RWPE1 (cell line): ENCODE data around the gene NET1.
A peak's percentile ranks its signal among the peaks of the same experiment; 100 is the strongest.

ENCODE experiments used
- CTCF ChIA-PET: fragments of 350-600 bp; sonication (Branson Sonifier 250); formaldehyde crosslinking; extraction: SDS; loops from one replicate; lab custom pipeline; 2021; lab: Yijun Ruan, JAX
- POLR2A ChIA-PET: fragments of 400-600 bp; formaldehyde crosslinking; extraction: SDS; loops from one replicate; lab custom pipeline; 2020; ENCODE audit warnings: antibody characterized with exemption; ENCODE audit not compliant: low non-redundant PET; lab: Yijun Ruan, JAX
- DNase-seq: peaks from one replicate; pipeline ENCODE4 v3.0.0; 2012; ENCODE audit warnings: low spot score
- H3K27ac ChIP-seq: fragments of 450-650 bp; 2 replicates; pipeline ENCODE4 v1.5.1; 2017
- CTCF ChIP-seq: fragments of 450-650 bp; conservative IDR thresholded peaks from 2 replicates; pipeline ENCODE4 v1.5.1; 2017; ENCODE audit warnings: low read depth, mild to moderate bottlenecking

The NET1 gene

GRCh38 chr10:5453749-5454489 lies 41.6 kb downstream of the NET1 start:
- TF ChIP-seq CTCF, result no peak
- CTCF ChIA-PET, result interaction anchor here (0.6 kb wide), 1 partner anchor 49 kb away, joined by 3 read pairs; no protein-coding TSS in a partner anchor
- no peak for DNase-seq
- POLR2A ChIA-PET, result no interaction called here
- no peak overlapping the region for H3K27ac ChIP-seq

GRCh38 chr10:5456563-5456962 lies 44.2 kb downstream of the NET1 start:
- DNase-seq, result no peak
- POLR2A ChIA-PET, result no interaction called here
- CTCF ChIA-PET, result interaction anchor here (0.9 kb wide), 1 partner anchor 166 kb away, joined by 3 read pairs; no protein-coding TSS in a partner anchor
- no peak for TF ChIP-seq CTCF
- H3K27ac ChIP-seq, result peak overlapping the region; percentile 41

GRCh38 chr10:5457741-5458140 lies 45.4 kb downstream of the NET1 start:
- POLR2A ChIA-PET, result no interaction called here
- DNase-seq, result no peak
- no peak for TF ChIP-seq CTCF
- no peak overlapping the region for H3K27ac ChIP-seq
- CTCF ChIA-PET, result no interaction called here

- no peak for TF ChIP-seq CTCF
- CTCF ChIA-PET, result no interaction called here
- DNase-seq, result no peak
- no peak overlapping the region for H3K27ac ChIP-seq
- POLR2A ChIA-PET, result no interaction called here
Observed at GRCh38 chr10:5458425-5458824, 46.1 kb downstream of the NET1 start.

GRCh38 chr10:5458949-5459747 lies 46.8 kb downstream of the NET1 start:
- DNase-seq, result no peak
- H3K27ac ChIP-seq, result no peak overlapping the region
- POLR2A ChIA-PET, result no interaction called here
- CTCF ChIA-PET, result no interaction called here
- no peak for TF ChIP-seq CTCF

- DNase-seq, result no peak
- H3K27ac ChIP-seq, result no peak overlapping the region; the same call in 1 of the 2 replicates
- no peak for TF ChIP-seq CTCF
- CTCF ChIA-PET, result interaction anchor here (0.6 to 2.1 kb wide), 2 partner anchors 162 to 526 kb away, joined by 4 to 14 read pairs; no protein-coding TSS in a partner anchor
- POLR2A ChIA-PET, result no interaction called here
Observed at GRCh38 chr10:5460468-5461202, 48.3 kb downstream of the NET1 start.
